PC-3 (cell line): Measurements from ENCODE around the gene LEF1. TPM values are rescaled to one million over a fixed set of nuclear protein-coding genes. Genes with fewer than 3 reads are reported as not detected.

Source experiments
- ATAC-seq: fragments of 200-7000 bp; cut with Tn5 transposase; 2 replicates; pipeline ENCODE4 v1.9.1; 2020; ENCODE audit warnings: mild to moderate bottlenecking, moderate library complexity
- BruUV-seq: library from RNA; stranded (reverse); fragments of 400-500 nt; replicated peaks from 2 replicates; lab custom pipeline; 2021; lab: Mats Ljungman, UMichigan
- CTCF ChIA-PET: fragments of 300-600 bp; sonication (Branson Sonifier 250); formaldehyde crosslinking; loops from one replicate; lab custom pipeline; 2022; ENCODE audit warnings: antibody characterized with exemption; lab: Charles Lee
- POLR2A ChIA-PET: fragments of 300-600 bp; sonication (Branson Sonifier 250); formaldehyde crosslinking; loops from one replicate; lab custom pipeline; 2022; ENCODE audit warnings: antibody characterized with exemption; ENCODE audit not compliant: unreplicated experiment; lab: Charles Lee
- DNase-seq: peaks from one replicate; pipeline ENCODE4 v3.0.0-alpha.2; 2015
- H2AFZ ChIP-seq: fragments of 300-600 bp; sonication (generic); 2 replicates; pipeline ENCODE4 v1.6.0; 2016; ENCODE audit warnings: antibody characterized with exemption, low read length
- H3F3A ChIP-seq: fragments of 300-600 bp; sonication (generic); one replicate; pipeline ENCODE4 v1.6.0; 2017; ENCODE audit warnings: antibody characterized with exemption, low read length, control low read depth, mild to moderate bottlenecking; ENCODE audit not compliant: unreplicated experiment
- H3K27ac ChIP-seq: fragments of 300-600 bp; sonication (generic); 2 replicates; pipeline ENCODE4 v1.5.1; 2016; ENCODE audit warnings: mild to moderate bottlenecking, low read length
- H3K27me3 ChIP-seq: fragments of 300-600 bp; sonication (generic); 2 replicates; pipeline ENCODE4 v1.6.1; 2016; ENCODE audit warnings: low read length, mixed read lengths
- H3K36me3 ChIP-seq: fragments of 300-600 bp; sonication (generic); 2 replicates; pipeline ENCODE4 v1.6.1; 2016; ENCODE audit warnings: low read depth, mixed run types, low read length, mixed read lengths
- H3K4me1 ChIP-seq: fragments of 300-600 bp; sonication (generic); 2 replicates; pipeline ENCODE4 v1.5.1; 2016; ENCODE audit warnings: low read length; ENCODE audit not compliant: insufficient read depth
- H3K4me2 ChIP-seq: fragments of 300-600 bp; sonication (generic); 2 replicates; pipeline ENCODE4 v1.6.0; 2016; ENCODE audit warnings: low read length
- H3K4me3 ChIP-seq: fragments of 300-600 bp; sonication (generic); 2 replicates; pipeline ENCODE4 v1.5.1; 2016; ENCODE audit warnings: mild to moderate bottlenecking, low read length, mixed read lengths
- H3K79me2 ChIP-seq: fragments of 300-600 bp; sonication (generic); 2 replicates; pipeline ENCODE4 v1.6.1; 2017; ENCODE audit warnings: low read length, mixed read lengths
- H3K9ac ChIP-seq: fragments of 300-600 bp; sonication (generic); 2 replicates; pipeline ENCODE4 v1.6.0; 2016; ENCODE audit warnings: mild to moderate bottlenecking, low read length
- H3K9me2 ChIP-seq: fragments of 300-600 bp; sonication (generic); replicated peaks from 2 replicates; pipeline ENCODE4 v1.6.1; 2016; ENCODE audit warnings: mixed run types, low read length, mixed read lengths
- H3K9me3 ChIP-seq: fragments of 300-600 bp; sonication (generic); 2 replicates; pipeline ENCODE4 v1.6.1; 2016; ENCODE audit warnings: low read length, mixed read lengths
- H4K20me1 ChIP-seq: fragments of 300-600 bp; sonication (generic); 2 replicates; pipeline ENCODE4 v1.6.1; 2016; ENCODE audit warnings: low read length, mixed read lengths
- CTCF ChIP-seq: fragments of 300-600 bp; sonication (generic); conservative IDR thresholded peaks from 2 replicates; pipeline ENCODE4 v1.5.1; 2017; ENCODE audit warnings: antibody characterized with exemption, low read depth, mild to moderate bottlenecking, low read length
- EZH2 ChIP-seq: fragments of 300-600 bp; sonication (generic); IDR thresholded peaks from one replicate; pipeline ENCODE4 v1.6.1; 2017; ENCODE audit warnings: antibody characterized with exemption, mild to moderate bottlenecking, low read length; ENCODE audit not compliant: unreplicated experiment
- EZH2phosphoT487 ChIP-seq: fragments of 300-600 bp; sonication (generic); IDR thresholded peaks from 2 replicates; pipeline ENCODE4 v1.6.1; 2018; ENCODE audit warnings: mild to moderate bottlenecking, antibody characterized with exemption, low read length, borderline replicate concordance
- intact Hi-C: fragments of 100-400 bp; cut with micrococcal nuclease; formaldehyde crosslinking; loops from 2 replicates; pipeline ENCODE4 v1.9.0; 2023
- total RNA-seq: library from RNA; depleted of rRNA; stranded (reverse); fragments of >200 nt; gene quantifications from 2 replicates; pipeline ENCODE4 v1.2.3, GENCODE V29; 2014

Gene LEF1
- total RNA-seq, 1 experiment from 2014 or later: 2.4 TPM

DNA sequence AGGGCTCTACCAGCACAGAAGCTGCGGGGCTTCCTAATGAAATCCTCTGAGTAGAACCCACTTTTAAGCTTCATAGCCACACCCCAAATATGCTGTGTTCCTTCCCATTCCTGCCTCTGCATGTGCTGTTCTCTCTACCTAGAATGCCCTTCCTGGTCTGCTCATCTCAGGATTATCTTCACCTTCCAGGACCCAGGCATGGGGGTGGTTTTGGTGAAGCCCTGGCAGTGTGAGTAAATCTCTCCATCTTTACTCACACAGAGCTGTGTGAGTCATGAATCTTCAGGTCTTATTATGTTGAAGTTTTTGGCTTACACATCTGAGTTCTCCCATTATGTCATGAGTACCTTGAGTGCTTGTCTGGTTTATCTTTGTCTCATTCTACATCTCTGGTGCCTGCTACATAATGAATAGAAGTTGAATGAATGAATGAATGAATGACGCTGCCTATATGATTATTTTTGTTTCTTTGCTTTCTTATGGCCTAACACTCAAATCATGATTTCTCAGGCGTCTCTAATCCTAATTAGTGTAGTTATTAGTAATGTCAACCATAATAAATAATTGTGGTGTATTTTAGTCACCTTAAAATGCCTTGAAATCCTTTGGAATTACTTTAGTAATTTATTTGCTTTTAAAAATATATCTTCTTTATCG, 137.2 kb downstream of the LEF1 start:
- BruUV-seq: no TSS peak
- H2AFZ ChIP-seq: no peak overlapping the region
- ATAC-seq: no peak
- no peaks in the 10 kb centered on the region for H4K20me1 ChIP-seq
- no peaks in the 10 kb centered on the region for H3K79me2 ChIP-seq
- H3K4me3 ChIP-seq: no peak overlapping the region
- peak; percentile 7 for DNase-seq
- TF ChIP-seq EZH2phosphoT487 (no peak), EZH2 (no peak), CTCF (no peak)
- CTCF ChIA-PET: no interaction called here
- intact Hi-C loops: loop anchor here (5.0 to 10.0 kb wide), 2 partner anchors 151 to 1437 kb away; no protein-coding TSS in a partner anchor
- H3K27ac ChIP-seq: no peak overlapping the region
- H3K36me3 ChIP-seq: no peaks in the 10 kb centered on the region; the same call in 1 of the 2 replicates
- H3K9me2 ChIP-seq: no peaks in the 10 kb centered on the region
- H3K4me2 ChIP-seq: no peak overlapping the region
- no peaks in the 10 kb centered on the region for H3K9me3 ChIP-seq
- no peaks in the 10 kb centered on the region for H3K4me1 ChIP-seq
- no peak overlapping the region for H3K9ac ChIP-seq
- H3K27me3 ChIP-seq: no peaks in the 10 kb centered on the region
- POLR2A ChIA-PET: interaction anchor here (0.7 kb wide), 1 partner anchor 312 kb away, joined by 8 read pairs; the partner anchor contains the start of gene PAPSS1
- no peaks in the 10 kb centered on the region for H3F3A ChIP-seq

DNA sequence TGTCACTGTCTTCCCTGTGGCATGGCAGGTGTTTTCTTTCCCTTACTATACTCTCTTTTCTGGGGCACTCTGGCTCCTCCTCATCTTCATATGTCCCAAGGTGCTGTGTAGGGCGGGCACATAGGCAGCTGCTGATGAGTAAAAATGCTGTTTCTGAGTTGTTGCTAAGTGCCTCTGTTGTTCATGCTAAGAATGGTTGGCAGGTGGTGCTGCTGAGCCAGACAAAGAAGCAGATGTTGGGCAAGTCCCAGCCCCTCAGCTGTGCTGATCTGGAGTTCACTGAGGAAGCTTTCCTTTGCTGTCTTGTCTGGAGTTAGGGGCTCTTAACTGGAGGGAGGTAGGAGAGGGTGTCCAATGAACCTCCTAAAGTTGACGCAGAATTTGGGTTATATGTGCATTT, 138.4 kb downstream of the LEF1 start:
- Histone ChIP-seq H3K36me3 (no peaks in the 10 kb centered on the region; the same call in 1 of the 2 replicates), H3F3A (no peaks in the 10 kb centered on the region), H3K9ac (no peak overlapping the region), H3K9me2 (no peaks in the 10 kb centered on the region), H3K27me3 (no peaks in the 10 kb centered on the region), H3K4me3 (no peak overlapping the region), H2AFZ (no peak overlapping the region), H3K4me1 (no peaks in the 10 kb centered on the region), H3K9me3 (no peaks in the 10 kb centered on the region), H3K27ac (no peak overlapping the region), H3K4me2 (no peak overlapping the region), H3K79me2 (no peaks in the 10 kb centered on the region), H4K20me1 (no peaks in the 10 kb centered on the region)
- BruUV-seq: no TSS peak
- CTCF ChIA-PET: interaction anchor here (0.7 to 1.1 kb wide), 2 partner anchors 27 to 542 kb away, joined by 3 to 6 read pairs; no protein-coding TSS in a partner anchor
- no peak for TF ChIP-seq EZH2
- peak; percentile 60 for TF ChIP-seq CTCF
- POLR2A ChIA-PET: no interaction called here
- peak; percentile 92 for ATAC-seq
- intact Hi-C loops: loop anchor here (1.0 to 10.0 kb wide), 3 partner anchors 152 to 1436 kb away; no protein-coding TSS in a partner anchor
- DNase-seq: peak; percentile 39

GRCh38 chr4:108029731-108030130, 139.0 kb downstream of the LEF1 start:
- H3F3A ChIP-seq: no peaks in the 10 kb centered on the region
- H3K9me2 ChIP-seq: no peaks in the 10 kb centered on the region
- no peak overlapping the region for H3K4me3 ChIP-seq
- intact Hi-C loops: loop anchor here (1.0 to 10.0 kb wide), 3 partner anchors 153 to 1435 kb away; no protein-coding TSS in a partner anchor
- TF ChIP-seq CTCF (no peak), EZH2phosphoT487 (no peak), EZH2 (no peak)
- no peak overlapping the region for H3K27ac ChIP-seq
- CTCF ChIA-PET: interaction anchor here (0.5 to 1.1 kb wide), 2 partner anchors 29 to 543 kb away, joined by 5 to 6 read pairs; no protein-coding TSS in a partner anchor
- no peaks in the 10 kb centered on the region for H3K4me1 ChIP-seq
- no peaks in the 10 kb centered on the region for H3K27me3 ChIP-seq
- POLR2A ChIA-PET: no interaction called here
- ATAC-seq (peak; percentile 78), DNase-seq (peak; percentile 9)
- H3K9ac ChIP-seq: no peak overlapping the region
- H3K79me2 ChIP-seq: no peaks in the 10 kb centered on the region
- H2AFZ ChIP-seq: no peak overlapping the region
- no TSS peak for BruUV-seq
- H3K9me3 ChIP-seq: no peaks in the 10 kb centered on the region
- H3K4me2 ChIP-seq: no peak overlapping the region
- H4K20me1 ChIP-seq: no peaks in the 10 kb centered on the region
- H3K36me3 ChIP-seq: no peaks in the 10 kb centered on the region; the same call in 1 of the 2 replicates
